ENCODE measurements around the gene MLF1. TPM values are rescaled to one million over a fixed set of nuclear protein-coding genes. Genes with fewer than 3 reads are reported as not detected.

MLF1 gene, protein sequence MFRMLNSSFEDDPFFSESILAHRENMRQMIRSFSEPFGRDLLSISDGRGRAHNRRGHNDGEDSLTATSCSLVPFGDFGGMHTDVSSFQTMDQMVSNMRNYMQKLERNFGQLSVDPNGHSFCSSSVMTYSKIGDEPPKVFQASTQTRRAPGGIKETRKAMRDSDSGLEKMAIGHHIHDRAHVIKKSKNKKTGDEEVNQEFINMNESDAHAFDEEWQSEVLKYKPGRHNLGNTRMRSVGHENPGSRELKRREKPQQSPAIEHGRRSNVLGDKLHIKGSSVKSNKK
- 1 to 10 TPM in 4 of 5 donors, under 1 TPM in 1; 0.54 to 8.4 (median 1.5) TPM for total RNA-seq
- total RNA-seq (2013): 3.7 TPM
- total RNA-seq: 1.0 to 46.6 (median 5.0) reads per million in 29 experiments

DNA sequence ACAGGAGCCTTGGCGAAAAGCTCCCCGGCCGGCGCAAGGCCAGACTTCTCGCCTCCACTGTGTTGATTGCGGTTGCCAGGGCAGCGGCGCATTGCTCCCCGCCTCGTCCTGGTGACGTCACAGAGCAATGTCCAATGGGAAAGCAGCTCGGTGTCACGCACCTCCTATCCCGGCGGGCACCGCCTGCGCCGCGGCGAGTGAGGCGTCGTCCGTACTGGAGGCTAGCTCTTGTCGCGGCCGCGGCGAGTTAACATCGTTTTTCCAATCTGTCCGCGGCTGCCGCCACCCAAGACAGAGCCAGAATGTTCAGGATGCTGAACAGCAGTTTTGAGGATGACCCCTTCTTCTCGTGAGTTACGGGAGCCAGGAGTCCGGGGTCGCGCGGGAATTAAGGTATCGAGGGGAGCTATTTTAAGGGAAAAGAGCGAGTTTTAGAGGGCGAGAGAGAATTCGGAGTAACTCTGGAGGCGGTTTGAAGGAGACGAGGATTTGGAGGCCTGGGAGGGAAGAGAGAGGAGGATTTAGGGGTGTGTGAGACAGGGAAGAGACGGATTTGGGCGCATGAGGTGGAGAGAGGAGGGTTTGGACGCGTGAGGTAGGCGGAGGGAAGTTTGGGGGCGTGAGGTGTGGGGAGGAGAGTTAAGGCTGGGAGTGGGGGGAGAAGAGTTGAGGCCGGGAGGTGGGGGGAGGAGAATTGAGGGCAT, at the start of gene MLF1:
Gene MLF1, plus strand, starts transcription at position 196 of the 704 bp plus-strand sequence. Its CDS starts 107 bp downstream, at position 303.
- Histone ChIP-seq H3K9me3 (no peaks in the 10 kb centered on the region), H3K36me3 (ENCODE audit: control insufficient read depth in 2 of 2, extremely low read depth in 1 of 2, insufficient read depth in 1 of 2, low read length in 1 of 2) (no peaks in the 10 kb centered on the region), H3K27ac (ENCODE audit: low read length) (no peak within 1 kb of the TSS), H3K27me3 (replicated peaks in 1 of 2; ENCODE audit: control insufficient read depth in 2 of 2, extremely low read depth in 1 of 2, insufficient read depth in 2 of 2, low read length in 1 of 2) (peaks cover 0 to 29% of the 10 kb centered on the region in 2 experiments), H3K4me1 (ENCODE audit: control insufficient read depth in 1 of 2, extremely low read depth in 1 of 2, insufficient read depth in 2 of 2, low read length in 2 of 2) (peaks cover 2 to 12% of the 10 kb centered on the region in 2 experiments), H3K4me3 (ENCODE audit: control insufficient read depth in 1 of 2, extremely low read depth in 1 of 2, low read length in 1 of 2) (peak within 1 kb of the TSS; percentile 53 to 83)
- Mint-ChIP-seq H3K36me3 (no peaks in the 10 kb centered on the region), H3K9me3 (no peaks in the 10 kb centered on the region), H3K27ac (peak within 1 kb of the TSS; percentile 24 to 31), H3K27me3 (peaks cover 43 to 45% of the 10 kb centered on the region in 2 donors), H3K4me1 (peaks cover 12 to 16% (median 13%) of the 10 kb centered on the region in 3 donors), H3K4me3 (peak within 1 kb of the TSS; percentile 83 to 88 (median 84))
- ChIA-PET POLR2A (interaction anchor here (0.6 to 1.0 kb wide), 2 partner anchors 185 to 461 kb away, joined by 3 to 6 read pairs; partner anchors contain the start of gene RSRC1 (in 1 of the 2)), CTCF (interaction anchor here in 1 of 2 donors (0.5 kb wide), 1 partner anchor 91 kb away, joined by 3 read pairs; no protein-coding TSS in a partner anchor)
- DNase-seq (peak; percentile 40 to 90 (median 66)), ATAC-seq (replicated peaks in 1 of 4) (peak; percentile 97 to 99 (median 98))
- 3% methylated on average over 51 of the region's 51 CpGs for WGBS (ENCODE audit: insufficient coverage)

DNA sequence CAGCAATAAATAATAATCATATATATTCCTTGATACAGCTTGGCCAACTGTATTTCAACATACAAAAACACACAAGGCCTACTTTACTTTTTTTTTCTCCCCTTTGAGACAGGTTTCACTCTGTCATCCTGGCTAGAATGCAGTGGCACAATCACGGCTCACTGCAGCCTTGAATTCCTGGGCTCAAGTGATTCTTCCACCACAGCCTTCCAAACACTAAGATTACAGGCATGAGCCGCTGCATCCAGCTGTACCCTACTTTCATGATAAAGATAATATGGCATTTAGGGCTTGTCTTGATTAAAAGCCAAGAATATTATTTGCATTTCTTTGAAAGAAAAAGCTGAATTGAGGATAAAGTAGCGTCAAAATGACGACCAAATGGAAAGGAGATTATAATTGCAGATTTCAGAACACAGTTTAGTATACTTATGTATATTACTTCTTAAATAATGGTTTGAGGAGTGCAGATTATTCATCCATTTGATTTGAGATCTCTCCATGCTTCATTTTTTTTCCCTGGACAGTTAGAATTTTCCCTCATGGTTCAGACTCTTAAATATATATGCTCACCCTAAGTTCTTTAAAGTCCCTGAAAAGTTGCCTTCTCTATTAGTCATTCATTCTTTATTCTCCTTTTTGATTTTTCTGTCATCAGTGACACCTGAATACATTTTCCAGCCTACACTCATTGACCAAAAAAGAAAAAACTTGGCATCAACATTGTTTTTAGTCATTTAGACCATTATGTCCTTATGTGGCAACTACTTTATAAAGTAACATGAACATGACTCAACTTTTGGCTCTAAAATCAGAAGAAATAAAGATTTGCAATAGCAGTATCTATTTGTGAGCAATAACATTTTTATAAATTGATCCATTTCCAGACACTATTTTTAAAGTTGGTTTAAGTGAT, 48.5 kb upstream of the MLF1 start:
- H3K4me3 ChIP-seq (ENCODE audit: control insufficient read depth in 1 of 2, extremely low read depth in 1 of 2, low read length in 1 of 2): no peak overlapping the region
- no peak for DNase-seq
- Mint-ChIP-seq H3K9me3 (peaks cover 0 to 5% (median 3%) of the 10 kb centered on the region in 3 donors), H3K4me3 (no peak overlapping the region), H3K27ac (no peak overlapping the region), H3K4me1 (no peaks in the 10 kb centered on the region), H3K36me3 (peaks cover 8% of the 10 kb centered on the region), H3K27me3 (no peaks in the 10 kb centered on the region)
- no peaks in the 10 kb centered on the region for H3K27me3 ChIP-seq (replicated peaks in 1 of 2; ENCODE audit: control insufficient read depth in 2 of 2, extremely low read depth in 1 of 2, insufficient read depth in 2 of 2, low read length in 1 of 2)
- POLR2A ChIA-PET: interaction anchor here in 1 of 2 donors (0.6 kb wide), 1 partner anchor 934 kb away, joined by 3 read pairs; no protein-coding TSS in a partner anchor
- no CpG with 5 or more reads among the region's 4 CpGs for WGBS (ENCODE audit: insufficient coverage)
- H3K36me3 ChIP-seq (ENCODE audit: control insufficient read depth in 2 of 2, extremely low read depth in 1 of 2, insufficient read depth in 1 of 2, low read length in 1 of 2): no peaks in the 10 kb centered on the region
- no peak overlapping the region for H3K27ac ChIP-seq (ENCODE audit: low read length)
- no peaks in the 10 kb centered on the region for H3K4me1 ChIP-seq (ENCODE audit: control insufficient read depth in 1 of 2, extremely low read depth in 1 of 2, insufficient read depth in 2 of 2, low read length in 2 of 2)
- CTCF ChIA-PET: no interaction called here
- no peak for ATAC-seq (replicated peaks in 1 of 4)
- no peaks in the 10 kb centered on the region for H3K9me3 ChIP-seq

DNA sequence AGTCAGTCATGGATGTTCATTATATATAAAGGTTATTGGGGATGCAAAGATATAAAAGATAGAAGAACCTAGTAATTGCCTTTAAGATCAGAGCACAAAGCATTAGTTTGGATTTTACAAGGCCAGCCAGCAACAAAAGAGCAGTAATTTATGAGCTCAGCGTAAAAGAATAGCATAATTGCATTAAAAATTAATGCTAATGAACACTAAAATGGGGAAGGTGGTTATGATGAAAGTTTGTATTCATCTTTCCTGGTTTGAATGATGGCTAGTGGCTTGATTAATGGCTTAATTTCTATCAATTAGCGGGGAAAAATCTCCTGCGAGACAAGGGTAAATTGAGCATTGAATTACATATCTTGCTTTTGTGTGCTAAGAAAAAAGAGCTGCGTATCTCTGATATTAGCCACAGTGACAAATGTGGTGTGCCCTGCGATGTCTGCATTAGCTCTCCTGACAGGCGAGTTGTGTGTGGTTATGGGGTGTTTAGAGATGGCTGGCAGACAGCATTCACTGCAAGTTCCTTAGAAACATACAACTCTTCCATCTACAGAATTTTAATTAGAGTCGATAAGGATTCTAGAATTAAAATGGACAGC, 42.8 kb upstream of the MLF1 start:
- H3K36me3 Mint-ChIP-seq: no peaks in the 10 kb centered on the region
- 100% methylated on average over 3 of the region's 7 CpGs for WGBS (ENCODE audit: insufficient coverage)

DNA sequence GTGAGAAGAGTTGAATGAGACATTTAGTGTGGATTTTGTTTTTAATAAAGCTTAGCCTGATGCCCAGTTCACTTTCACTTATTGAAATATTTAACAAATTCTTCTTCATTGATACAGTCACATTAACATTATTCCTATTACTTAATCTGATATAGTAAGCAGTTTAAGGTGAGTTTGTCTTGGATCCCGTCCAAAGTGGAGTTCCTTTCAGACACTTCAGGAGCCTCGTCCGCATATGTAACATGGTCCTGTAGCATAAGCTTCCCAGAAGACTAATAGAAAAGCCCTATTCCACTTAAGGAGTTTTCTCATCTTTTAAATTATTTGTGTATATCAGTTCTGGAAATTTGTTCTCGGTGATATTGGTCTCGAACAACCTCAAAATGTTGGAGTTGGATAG, 39.7 kb upstream of the MLF1 start:
- ATAC-seq (replicated peaks in 1 of 4) (no peak), DNase-seq (no peak)
- POLR2A ChIA-PET: no interaction called here
- Mint-ChIP-seq H3K4me3 (no peak overlapping the region), H3K4me1 (no peaks in the 10 kb centered on the region), H3K27ac (no peak overlapping the region), H3K27me3 (no peaks in the 10 kb centered on the region), H3K36me3 (no peaks in the 10 kb centered on the region), H3K9me3 (no peaks in the 10 kb centered on the region)
- no peaks in the 10 kb centered on the region for H3K4me1 ChIP-seq (ENCODE audit: control insufficient read depth in 1 of 2, extremely low read depth in 1 of 2, insufficient read depth in 2 of 2, low read length in 2 of 2)
- no peak overlapping the region for H3K27ac ChIP-seq (ENCODE audit: low read length)
- no CpG with 5 or more reads among the region's 5 CpGs for WGBS (ENCODE audit: insufficient coverage)
- no peaks in the 10 kb centered on the region for H3K27me3 ChIP-seq (replicated peaks in 1 of 2; ENCODE audit: control insufficient read depth in 2 of 2, extremely low read depth in 1 of 2, insufficient read depth in 2 of 2, low read length in 1 of 2)
- H3K9me3 ChIP-seq: no peaks in the 10 kb centered on the region
- H3K4me3 ChIP-seq (ENCODE audit: control insufficient read depth in 1 of 2, extremely low read depth in 1 of 2, low read length in 1 of 2): no peak overlapping the region
- no peaks in the 10 kb centered on the region for H3K36me3 ChIP-seq (ENCODE audit: control insufficient read depth in 2 of 2, extremely low read depth in 1 of 2, insufficient read depth in 1 of 2, low read length in 1 of 2)
- CTCF ChIA-PET: interaction anchor here (0.7 to 1.5 kb wide), 3 partner anchors 11 to 925 kb away, joined by 3 to 6 read pairs (median 3); no protein-coding TSS in a partner anchor

More for the DNA sequence above, 42.8 kb upstream of the MLF1 start:
- Mint-ChIP-seq H3K27me3 (no peaks in the 10 kb centered on the region), H3K27ac (no peak overlapping the region), H3K4me3 (no peak overlapping the region), H3K9me3 (peaks cover 0 to 5% (median 3%) of the 10 kb centered on the region in 3 donors), H3K4me1 (no peaks in the 10 kb centered on the region)
- no peaks in the 10 kb centered on the region for H3K9me3 ChIP-seq
- DNase-seq: no peak
- ATAC-seq (replicated peaks in 1 of 4): no peak
- H3K4me3 ChIP-seq (ENCODE audit: control insufficient read depth in 1 of 2, extremely low read depth in 1 of 2, low read length in 1 of 2): no peak overlapping the region
- no peaks in the 10 kb centered on the region for H3K4me1 ChIP-seq (ENCODE audit: control insufficient read depth in 1 of 2, extremely low read depth in 1 of 2, insufficient read depth in 2 of 2, low read length in 2 of 2)
- ChIA-PET POLR2A (no interaction called here), CTCF (interaction anchor here in 1 of 2 donors (0.7 kb wide), 1 partner anchor 1031 kb away, joined by 3 read pairs; no protein-coding TSS in a partner anchor)
- no peak overlapping the region for H3K27ac ChIP-seq (ENCODE audit: low read length)
- H3K27me3 ChIP-seq (replicated peaks in 1 of 2; ENCODE audit: control insufficient read depth in 2 of 2, extremely low read depth in 1 of 2, insufficient read depth in 2 of 2, low read length in 1 of 2): no peaks in the 10 kb centered on the region
- H3K36me3 ChIP-seq (ENCODE audit: control insufficient read depth in 2 of 2, extremely low read depth in 1 of 2, insufficient read depth in 1 of 2, low read length in 1 of 2): no peaks in the 10 kb centered on the region

DNA sequence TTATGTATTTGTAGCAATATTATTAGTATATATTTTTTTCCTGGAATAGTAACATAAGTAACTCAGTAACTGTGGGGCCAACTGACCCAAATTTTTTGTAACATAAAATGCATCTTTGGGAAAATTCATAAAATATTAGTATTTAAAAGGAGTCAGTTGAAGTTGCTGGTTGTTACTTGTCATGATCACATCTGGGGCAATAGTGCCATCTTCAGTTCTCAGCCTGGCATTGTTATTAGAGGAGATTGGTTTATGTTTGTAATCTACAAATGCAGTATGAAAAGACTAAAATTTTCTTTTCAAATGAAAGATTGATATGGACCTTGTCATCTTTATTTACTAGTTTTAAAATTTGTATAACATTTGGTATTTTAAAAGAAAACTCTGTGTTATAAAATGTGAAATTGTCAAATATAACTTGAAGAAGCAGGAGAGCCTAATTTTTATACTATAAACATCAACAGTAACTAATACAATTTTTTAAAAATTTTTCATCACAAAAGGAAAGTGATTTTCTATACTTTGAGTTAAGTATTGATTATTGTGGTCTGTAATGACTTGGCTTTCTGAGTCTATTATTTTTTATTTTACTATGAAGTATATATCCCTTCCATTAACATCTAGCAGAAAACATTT, 38.8 kb upstream of the MLF1 start:
- Mint-ChIP-seq H3K27ac (no peak overlapping the region), H3K36me3 (no peaks in the 10 kb centered on the region), H3K4me3 (no peak overlapping the region), H3K9me3 (no peaks in the 10 kb centered on the region), H3K27me3 (no peaks in the 10 kb centered on the region), H3K4me1 (no peaks in the 10 kb centered on the region)
- Histone ChIP-seq H3K27ac (ENCODE audit: low read length) (no peak overlapping the region), H3K27me3 (replicated peaks in 1 of 2; ENCODE audit: control insufficient read depth in 2 of 2, extremely low read depth in 1 of 2, insufficient read depth in 2 of 2, low read length in 1 of 2) (no peaks in the 10 kb centered on the region), H3K4me1 (ENCODE audit: control insufficient read depth in 1 of 2, extremely low read depth in 1 of 2, insufficient read depth in 2 of 2, low read length in 2 of 2) (no peaks in the 10 kb centered on the region), H3K36me3 (ENCODE audit: control insufficient read depth in 2 of 2, extremely low read depth in 1 of 2, insufficient read depth in 1 of 2, low read length in 1 of 2) (no peaks in the 10 kb centered on the region), H3K9me3 (no peaks in the 10 kb centered on the region), H3K4me3 (ENCODE audit: control insufficient read depth in 1 of 2, extremely low read depth in 1 of 2, low read length in 1 of 2) (no peak overlapping the region)
- DNase-seq (peak in 1 of 35 experiments; percentile 35), ATAC-seq (replicated peaks in 1 of 4) (no peak)
- POLR2A ChIA-PET: no interaction called here
- CTCF ChIA-PET: interaction anchor here (0.6 to 0.7 kb wide), 2 partner anchors 10 to 238 kb away, joined by 3 read pairs; no protein-coding TSS in a partner anchor

All from T-cell (primary cell).